HEK293 (cell line): ENCODE data around the gene CERKL.

ENCODE experiments used
- CTCF ChIA-PET: fragments of 350-600 bp; formaldehyde crosslinking; extraction: SDS; loops from one replicate; lab custom pipeline; 2021; ENCODE audit warnings: antibody characterized with exemption; lab: Yijun Ruan, JAX
- POLR2A ChIA-PET: fragments of 300-600 bp; formaldehyde crosslinking; extraction: SDS; loops from one replicate; lab custom pipeline; 2020; ENCODE audit warnings: antibody characterized with exemption, inconsistent platforms; lab: Yijun Ruan, JAX
- H3K27ac ChIP-seq: fragments of 200-500 bp; sonication (Bioruptor generic); 2 replicates; pipeline ENCODE4 v1.5.1; 2014; ENCODE audit warnings: low read depth, low read length, control low read depth, inconsistent platforms; ENCODE audit errors: extremely low read depth
- H3K36me3 ChIP-seq, 2 experiments: fragments of 200-500 bp in 1 of 2; sonication (Bioruptor generic) in 1 of 2; 1 replicate in 1 of 2; 2 replicates in 1 of 2; pipeline ENCODE4 v1.5.1; 2014 to 2017; ENCODE audit warnings: inconsistent platforms in 2 of 2, low read length in 2 of 2; ENCODE audit not compliant: control insufficient read depth in 2 of 2, insufficient read depth in 1 of 2
- H3K4me1 ChIP-seq: fragments of 200-500 bp; sonication (Bioruptor generic); 2 replicates; pipeline ENCODE4 v1.5.1; 2014; ENCODE audit warnings: mild to moderate bottlenecking, low read length, inconsistent platforms; ENCODE audit not compliant: control insufficient read depth, insufficient read depth
- H3K4me3 ChIP-seq: 2 replicates; pipeline ENCODE4 v1.5.1; 2011; ENCODE audit warnings: low read depth, mild to moderate bottlenecking, control low read depth, low read length, moderate library complexity
- H3K9me3 ChIP-seq: fragments of 200-500 bp; sonication (Bioruptor generic); 2 replicates; pipeline ENCODE4 v1.5.1; 2014; ENCODE audit warnings: low read depth, low read length, inconsistent platforms; ENCODE audit not compliant: control insufficient read depth, insufficient read depth
- EGR2 ChIP-seq: fragments of 450-650 bp; formaldehyde crosslinking; IDR thresholded peaks from 2 replicates; pipeline ENCODE4 v1.5.1; 2016; ENCODE audit warnings: low read depth, missing biosample characterization, missing genetic modification characterization
- HOXD13 ChIP-seq: sonication (generic); formaldehyde crosslinking; IDR thresholded peaks from 2 replicates; pipeline ENCODE4 v1.8.0; 2022; ENCODE audit warnings: missing genetic modification reagents, borderline replicate concordance
- SCRT2 ChIP-seq: fragments of 450-650 bp; formaldehyde crosslinking; IDR thresholded peaks from 2 replicates; pipeline ENCODE4 v1.5.1; 2016; ENCODE audit warnings: missing biosample characterization, missing genetic modification characterization
- TSHZ1 ChIP-seq: fragments of 450-650 bp; formaldehyde crosslinking; IDR thresholded peaks from 2 replicates; pipeline ENCODE4 v1.5.1; 2016; ENCODE audit warnings: missing biosample characterization, missing genetic modification characterization, borderline replicate concordance
- ZBTB11 ChIP-seq: fragments of 450-650 bp; formaldehyde crosslinking; conservative IDR thresholded peaks from 2 replicates; pipeline ENCODE4 v1.5.1; 2016; ENCODE audit warnings: low read depth, missing biosample characterization, missing genetic modification characterization
- ZNF132 ChIP-seq: fragments of 450-650 bp; formaldehyde crosslinking; IDR thresholded peaks from 2 replicates; pipeline ENCODE4 v1.5.1; 2017; ENCODE audit warnings: missing biosample characterization, missing genetic modification characterization, borderline replicate concordance
- ZNF157 ChIP-seq: fragments of 450-650 bp; formaldehyde crosslinking; IDR thresholded peaks from 2 replicates; pipeline ENCODE4 v1.5.1; 2016; ENCODE audit warnings: missing biosample characterization, missing genetic modification characterization
- ZNF174 ChIP-seq: fragments of 450-650 bp; formaldehyde crosslinking; IDR thresholded peaks from 2 replicates; pipeline ENCODE4 v1.5.0; 2017; ENCODE audit warnings: missing biosample characterization, mild to moderate bottlenecking, missing genetic modification characterization
- ZNF175 ChIP-seq: fragments of 450-650 bp; formaldehyde crosslinking; IDR thresholded peaks from 2 replicates; pipeline ENCODE4 v1.5.1; 2016; ENCODE audit warnings: missing biosample characterization, missing genetic modification characterization
- ZNF274 ChIP-seq, 2 experiments: fragments of 200-500 bp in 1 of 2; fragments of 450-650 bp in 1 of 2; sonication (Bioruptor generic) in 1 of 2; formaldehyde crosslinking in 1 of 2; IDR thresholded peaks; 2 replicates each; pipeline versions ENCODE4 v1.5.1 to v1.6.1; 2014 to 2016; ENCODE audit warnings: borderline replicate concordance in 1 of 2, inconsistent platforms in 1 of 2, low read length in 1 of 2, missing biosample characterization in 1 of 2, missing genetic modification characterization in 1 of 2
- ZNF324 ChIP-seq: fragments of 450-650 bp; formaldehyde crosslinking; IDR thresholded peaks from 2 replicates; pipeline ENCODE4 v1.5.1; 2016; ENCODE audit warnings: missing biosample characterization, missing genetic modification characterization
- ZNF660 ChIP-seq: fragments of 450-650 bp; IDR thresholded peaks from 2 replicates; pipeline ENCODE4 v1.5.1; 2018; ENCODE audit warnings: missing biosample characterization, mild to moderate bottlenecking, missing genetic modification characterization
- ZNF701 ChIP-seq: fragments of 450-650 bp; formaldehyde crosslinking; IDR thresholded peaks from 2 replicates; pipeline ENCODE4 v1.5.1; 2016; ENCODE audit warnings: missing biosample characterization, missing genetic modification characterization
- ZNF776 ChIP-seq: fragments of 450-650 bp; formaldehyde crosslinking; IDR thresholded peaks from 2 replicates; pipeline ENCODE4 v1.5.0; 2017; ENCODE audit warnings: missing biosample characterization, missing genetic modification characterization, borderline replicate concordance
- ZNF830 ChIP-seq: fragments of 450-650 bp; IDR thresholded peaks from 2 replicates; pipeline ENCODE4 v1.5.0; 2018; ENCODE audit warnings: missing biosample characterization, missing genetic modification characterization, low read depth, mild to moderate bottlenecking, moderate library complexity
- ZSCAN23 ChIP-seq: fragments of 450-650 bp; formaldehyde crosslinking; IDR thresholded peaks from 2 replicates; pipeline ENCODE4 v1.5.1; 2016; ENCODE audit warnings: missing biosample characterization, missing genetic modification characterization
- ZXDB ChIP-seq: fragments of 450-650 bp; formaldehyde crosslinking; IDR thresholded peaks from 2 replicates; pipeline ENCODE4 v1.5.1; 2016; ENCODE audit warnings: missing biosample characterization, missing genetic modification characterization
- TF ChIP-seq, protein P1 (sequence below): fragments of 450-650 bp; formaldehyde crosslinking; IDR thresholded peaks from 2 replicates; pipeline ENCODE4 v1.5.1; 2016; ENCODE audit warnings: missing biosample characterization, missing genetic modification characterization
- TF ChIP-seq, protein P2 (sequence below): fragments of 450-650 bp; formaldehyde crosslinking; IDR thresholded peaks from 2 replicates; pipeline ENCODE4 v1.5.1; 2016; ENCODE audit warnings: missing biosample characterization, missing genetic modification characterization

Gene CERKL

GRCh38 chr2:181581534-181581933 lies 75.4 kb downstream of the CERKL start:
- no peaks in the 10 kb centered on the region for H3K36me3 ChIP-seq
- no peaks in the 10 kb centered on the region for H3K9me3 ChIP-seq
- H3K4me1 ChIP-seq, result peaks cover 3% of the 10 kb centered on the region; the same call in 1 of the 2 replicates
- CTCF ChIA-PET, result interaction anchor here (0.8 kb wide), 1 partner anchor 134 kb away, joined by 3 read pairs; no protein-coding TSS in a partner anchor
- TF ChIP-seq ZNF660 (tag by site-specific recombination) (no peak), SCRT2 (tag by site-specific recombination) (no peak)
- H3K27ac ChIP-seq, result no peak overlapping the region
- POLR2A ChIA-PET, result no interaction called here
- no peak overlapping the region for H3K4me3 ChIP-seq

- CTCF ChIA-PET, result interaction anchor here (0.6 to 0.8 kb wide), 2 partner anchors 136 to 1830 kb away, joined by 3 to 4 read pairs; no protein-coding TSS in a partner anchor
Measured at GRCh38 chr2:181578829-181579228, 78.1 kb downstream of the CERKL start.

GRCh38 chr2:181576431-181576830 lies 80.5 kb downstream of the CERKL start:
- Histone ChIP-seq H3K4me3 (no peak overlapping the region), H3K9me3 (no peaks in the 10 kb centered on the region), H3K36me3 (no peaks in the 10 kb centered on the region), H3K4me1 (peaks cover 14% of the 10 kb centered on the region), H3K27ac (no peak overlapping the region)
- ChIA-PET CTCF (interaction anchor here (2.5 kb wide), 1 partner anchor 139 kb away, joined by 13 read pairs; no protein-coding TSS in a partner anchor), POLR2A (no interaction called here)
- TF ChIP-seq ZNF776 (tag by site-specific recombination) (no peak), ZNF324 (tag by site-specific recombination) (no peak), ZNF175 (tag by site-specific recombination) (no peak), ZNF660 (tag by site-specific recombination) (no peak), EGR2 (tag by site-specific recombination) (no peak), ZNF132 (no peak), ZSCAN23 (no peak), ZNF274 (IDR thresholded peaks at IDR 0.05; ENCODE audit: low read length) (no peak), ZNF274 (tag by site-specific recombination; IDR thresholded peaks at IDR 0.05; ENCODE audit: borderline replicate concordance) (no peak), ZNF701 (tag by site-specific recombination) (no peak), ZXDB (no peak), TSHZ1 (tag by site-specific recombination) (no peak)
- TF ChIP-seq, protein P1, sequence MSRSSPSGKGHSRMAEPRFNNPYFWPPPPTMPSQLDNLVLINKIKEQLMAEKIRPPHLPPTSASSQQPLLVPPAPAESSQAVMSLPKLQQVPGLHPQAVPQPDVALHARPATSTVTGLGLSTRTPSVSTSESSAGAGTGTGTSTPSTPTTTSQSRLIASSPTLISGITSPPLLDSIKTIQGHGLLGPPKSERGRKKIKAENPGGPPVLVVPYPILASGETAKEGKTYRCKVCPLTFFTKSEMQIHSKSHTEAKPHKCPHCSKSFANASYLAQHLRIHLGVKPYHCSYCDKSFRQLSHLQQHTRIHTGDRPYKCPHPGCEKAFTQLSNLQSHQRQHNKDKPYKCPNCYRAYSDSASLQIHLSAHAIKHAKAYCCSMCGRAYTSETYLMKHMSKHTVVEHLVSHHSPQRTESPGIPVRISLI (tag by site-specific recombination), result no peak

More at GRCh38 chr2:181578829-181579228, 78.1 kb downstream of the CERKL start:
- POLR2A ChIA-PET, result no interaction called here
- Histone ChIP-seq H3K27ac (no peak overlapping the region), H3K36me3 (no peaks in the 10 kb centered on the region), H3K4me3 (no peak overlapping the region), H3K9me3 (no peaks in the 10 kb centered on the region), H3K4me1 (peaks cover 11% of the 10 kb centered on the region)
- TF ChIP-seq HOXD13 (CRISPR knock-in tag) (no peak), ZNF830 (tag by site-specific recombination) (no peak), ZBTB11 (no peak), ZNF174 (tag by site-specific recombination) (no peak), ZNF157 (no peak)
- TF ChIP-seq, protein P2, sequence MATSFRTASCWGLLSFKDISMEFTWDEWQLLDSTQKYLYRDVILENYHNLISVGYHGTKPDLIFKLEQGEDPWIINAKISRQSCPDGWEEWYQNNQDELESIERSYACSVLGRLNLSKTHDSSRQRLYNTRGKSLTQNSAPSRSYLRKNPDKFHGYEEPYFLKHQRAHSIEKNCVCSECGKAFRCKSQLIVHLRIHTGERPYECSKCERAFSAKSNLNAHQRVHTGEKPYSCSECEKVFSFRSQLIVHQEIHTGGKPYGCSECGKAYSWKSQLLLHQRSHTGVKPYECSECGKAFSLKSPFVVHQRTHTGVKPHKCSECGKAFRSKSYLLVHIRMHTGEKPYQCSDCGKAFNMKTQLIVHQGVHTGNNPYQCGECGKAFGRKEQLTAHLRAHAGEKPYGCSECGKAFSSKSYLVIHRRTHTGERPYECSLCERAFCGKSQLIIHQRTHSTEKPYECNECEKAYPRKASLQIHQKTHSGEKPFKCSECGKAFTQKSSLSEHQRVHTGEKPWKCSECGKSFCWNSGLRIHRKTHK (tag by site-specific recombination), result no peak
